ENCODE data around the gene PCDHB5. TPM values are rescaled to one million over a fixed set of nuclear protein-coding genes. Genes with fewer than 3 reads are reported as not detected.
A peak's percentile ranks its signal among the peaks of the same experiment; 100 is the strongest.
"Not testable (repeated sequence)": the region's sequence is repeated elsewhere in the genome, so short reads cannot be mapped to it uniquely, and the experiment has no call there.

Gene PCDHB5
- total RNA-seq, 4 donors from 2014 or later: 0.18 TPM; not detected in 3

- no peaks in the 10 kb centered on the region for H3K4me1 ChIP-seq
- no peak for TF ChIP-seq POLR2A (IDR thresholded peaks at IDR 0.05)
- no peak for TF ChIP-seq CTCF (IDR thresholded peaks at IDR 0.05)
- H3K9me3 ChIP-seq: peaks cover 0 to 27% (median 2%) of the 10 kb centered on the region in 4 donors
- no peak overlapping the region for H3K27ac ChIP-seq
- DNase-seq: no peak
- H3K4me3 ChIP-seq: no peak overlapping the region
- H3K27me3 ChIP-seq: no peaks in the 10 kb centered on the region
- no peaks in the 10 kb centered on the region for H3K36me3 ChIP-seq
Observed at GRCh38 chr5:141180313-141180712, 45.3 kb downstream of the PCDHB5 start.

DNA sequence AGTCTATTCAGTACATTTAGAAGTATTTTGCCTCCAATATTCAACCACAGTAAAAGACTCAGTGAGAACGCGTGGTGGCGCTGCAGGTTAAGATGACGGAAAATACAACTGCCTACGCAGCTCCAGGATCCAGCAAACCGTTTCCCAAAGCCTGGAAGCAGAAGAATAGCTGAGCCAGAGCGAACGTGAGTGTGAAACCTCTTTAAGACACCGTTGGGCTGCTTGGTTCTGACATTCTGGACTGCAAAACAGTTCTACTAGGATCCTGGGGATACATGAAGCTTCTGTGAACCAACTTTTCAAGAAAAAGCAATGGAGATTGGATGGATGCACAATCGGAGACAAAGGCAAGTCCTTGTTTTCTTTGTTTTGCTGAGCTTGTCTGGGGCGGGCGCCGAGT is 47.2 kb downstream of the PCDHB5 start, which contains the start of gene PCDHB16:
Gene PCDHB16, plus strand, starts transcription at position 140 of the 400 bp plus-strand sequence. Its CDS starts 173 bp downstream, at position 313.
- no peak for TF ChIP-seq CTCF (IDR thresholded peaks at IDR 0.05)
- no peak for TF ChIP-seq POLR2A (IDR thresholded peaks at IDR 0.05)
- H3K9me3 ChIP-seq: peaks cover 0 to 28% (median 2%) of the 10 kb centered on the region in 4 donors
- no peaks in the 10 kb centered on the region for H3K27me3 ChIP-seq
- H3K4me1 ChIP-seq: no peaks in the 10 kb centered on the region
- no peak for DNase-seq
- H3K36me3 ChIP-seq: no peaks in the 10 kb centered on the region
- H3K27ac ChIP-seq: no peak within 1 kb of the TSS
- peak within 1 kb of the TSS in 1 of 4 donors; percentile 19 for H3K4me3 ChIP-seq

GRCh38 chr5:141184117-141184855 is 49.3 kb downstream of the PCDHB5 start:
- not testable (repeated sequence) for H3K4me3 ChIP-seq, H3K27ac ChIP-seq

DNA sequence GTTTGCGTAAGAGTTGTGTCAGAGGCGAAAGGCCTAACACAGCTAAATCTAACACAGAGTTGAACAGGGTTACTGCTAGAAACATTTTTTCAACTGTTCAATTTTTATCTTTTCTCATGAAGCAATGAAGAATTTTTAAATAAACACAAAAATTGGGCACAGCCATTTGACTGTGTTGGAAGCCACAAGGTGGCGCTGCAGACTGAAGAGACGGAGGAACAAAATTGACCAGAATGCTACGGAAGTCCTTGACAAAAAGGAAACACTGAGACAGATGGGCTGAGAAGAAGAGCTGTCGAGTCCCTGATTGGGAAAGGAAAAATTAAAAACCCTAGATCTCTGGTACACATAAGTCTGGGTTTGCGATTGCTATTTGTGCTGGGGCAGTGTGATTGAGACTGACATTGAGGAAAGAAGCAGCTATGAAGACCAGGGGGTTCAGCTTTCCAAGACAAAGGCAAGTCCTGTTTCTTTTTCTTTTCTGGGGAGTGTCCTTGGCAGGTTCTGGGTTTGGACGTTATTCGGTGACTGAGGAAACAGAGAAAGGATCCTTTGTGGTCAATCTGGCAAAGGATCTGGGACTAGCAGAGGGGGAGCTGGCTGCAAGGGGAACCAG is 52.0 kb downstream of the PCDHB5 start, which contains the start of gene PCDHB9:
Gene PCDHB9, plus strand, starts transcription at position 265 of the 616 bp plus-strand sequence. Its CDS starts 158 bp downstream, at position 423.
- H3K9me3 ChIP-seq: peaks cover 0 to 19% (median 0%) of the 10 kb centered on the region in 4 donors
- TF ChIP-seq POLR2A (IDR thresholded peaks at IDR 0.05) (no peak), CTCF (IDR thresholded peaks at IDR 0.05) (peak in 3 of 6 experiments; percentile 8 to 18 (median 16))
- H3K36me3 ChIP-seq: no peaks in the 10 kb centered on the region
- H3K27ac ChIP-seq: no peak within 1 kb of the TSS
- DNase-seq: no peak
- no peaks in the 10 kb centered on the region for H3K4me1 ChIP-seq
- H3K4me3 ChIP-seq: no peak within 1 kb of the TSS
- no peaks in the 10 kb centered on the region for H3K27me3 ChIP-seq

More at GRCh38 chr5:141184117-141184855, 49.3 kb downstream of the PCDHB5 start:
- peaks cover 0 to 20% (median under 1%) of the 10 kb centered on the region in 4 donors for H3K9me3 ChIP-seq
- H3K4me1 ChIP-seq, DNase-seq, H3K36me3 ChIP-seq, H3K27me3 ChIP-seq: not testable (repeated sequence)

Other genes with a start within 250 kb of the PCDHB5 start
- 1 to 10 TPM in 1 of 4 donors, under 1 TPM in 1, not detected in 2; 0.54 to 2.5 TPM for gene PCDHAC1, start 208.9 kb upstream of the PCDHB5 start, total RNA-seq
- gene PCDHAC2, start 168.7 kb upstream of the PCDHB5 start, total RNA-seq: 1 to 10 TPM in 1 of 4 donors, under 1 TPM in 3; 0.18 to 1.7 (median 0.43) TPM
- not detected for gene PCDHB1, start 83.8 kb upstream of the PCDHB5 start, total RNA-seq
- gene PCDHB2, start 40.6 kb upstream of the PCDHB5 start, total RNA-seq: 1 to 10 TPM in 1 of 4 donors, under 1 TPM in 3; 0.35 to 1.3 (median 0.65) TPM
- gene PCDHB3, start 34.7 kb upstream of the PCDHB5 start, total RNA-seq: 1 to 10 TPM in 2 of 4 donors, under 1 TPM in 1, not detected in 1; 0.70 to 4.1 (median 1.1) TPM
- gene PCDHB4, start 13.4 kb upstream of the PCDHB5 start, total RNA-seq: 1 to 10 TPM in 2 of 4 donors, under 1 TPM in 1, not detected in 1; 0.80 to 6.6 (median 1.2) TPM
- gene PCDHB6, start 14.9 kb downstream of the PCDHB5 start, total RNA-seq: under 1 TPM in 1 of 4 donors, not detected in 3; 0.54 TPM
- gene PCDHB7, start 37.4 kb downstream of the PCDHB5 start, total RNA-seq: under 1 TPM in 2 of 4 donors, not detected in 2; 0.53 to 0.54 TPM
- not detected for gene PCDHB8, start 42.6 kb downstream of the PCDHB5 start, total RNA-seq
- 1 to 10 TPM in 1 of 4 donors, under 1 TPM in 2, not detected in 1; 0.35 to 5.8 (median 0.40) TPM for gene PCDHB16, start 47.2 kb downstream of the PCDHB5 start, total RNA-seq
- gene PCDHB9, start 52.0 kb downstream of the PCDHB5 start, total RNA-seq: 1 to 10 TPM in 1 of 4 donors, under 1 TPM in 3; 0.18 to 1.7 (median 0.39) TPM
- gene PCDHB10, start 57.1 kb downstream of the PCDHB5 start, total RNA-seq: under 1 TPM in 3 of 4 donors, not detected in 1; 0.54 to 0.83 (median 0.76) TPM
- 1 to 10 TPM in 1 of 4 donors, under 1 TPM in 1, not detected in 2; 0.27 to 2.8 TPM for gene PCDHB11, start 64.4 kb downstream of the PCDHB5 start, total RNA-seq
- 1 to 10 TPM in 1 of 4 donors, under 1 TPM in 3; 0.35 to 4.1 (median 0.88) TPM for gene PCDHB12, start 73.5 kb downstream of the PCDHB5 start, total RNA-seq
- under 1 TPM; 0.13 to 0.83 (median 0.32) TPM for gene PCDHB13, start 78.7 kb downstream of the PCDHB5 start, total RNA-seq
- 1 to 10 TPM in 1 of 4 donors, under 1 TPM in 2, not detected in 1; 0.19 to 1.1 (median 0.54) TPM for gene PCDHB14, start 88.1 kb downstream of the PCDHB5 start, total RNA-seq
- gene PCDHB15, start 110.2 kb downstream of the PCDHB5 start, total RNA-seq: under 1 TPM in 2 of 4 donors, not detected in 2; 0.27 to 0.35 TPM
- 1 to 10 TPM; 1.1 to 4.1 (median 2.9) TPM for gene SLC25A2, start 168.8 kb downstream of the PCDHB5 start, total RNA-seq
- gene TAF7, start 185.6 kb downstream of the PCDHB5 start, total RNA-seq: 10 to 100 TPM; 42.2 to 80.0 (median 47.5) TPM
- gene PCDHGA1, start 195.3 kb downstream of the PCDHB5 start, total RNA-seq: 1 to 10 TPM in 1 of 4 donors, not detected in 3; 1.7 TPM
- 1 to 10 TPM in 2 of 4 donors, under 1 TPM in 1, not detected in 1; 0.57 to 1.7 (median 1.1) TPM for gene PCDHGA2, start 203.6 kb downstream of the PCDHB5 start, total RNA-seq
- 1 to 10 TPM in 1 of 4 donors, under 1 TPM in 2, not detected in 1; 0.40 to 1.7 (median 0.76) TPM for gene PCDHGA3, start 208.6 kb downstream of the PCDHB5 start, total RNA-seq
- under 1 TPM in 3 of 4 donors, not detected in 1; 0.27 to 0.53 (median 0.47) TPM for gene PCDHGB1, start 214.9 kb downstream of the PCDHB5 start, total RNA-seq
- gene PCDHGA4, start 219.8 kb downstream of the PCDHB5 start, total RNA-seq: 1 to 10 TPM in 2 of 4 donors, under 1 TPM in 2; 0.27 to 3.3 (median 0.81) TPM
- 1 to 10 TPM; 1.2 to 5.8 (median 1.6) TPM for gene PCDHGB2, start 224.8 kb downstream of the PCDHB5 start, total RNA-seq
- gene PCDHGA5, start 229.0 kb downstream of the PCDHB5 start, total RNA-seq: 10 to 100 TPM in 1 of 4 donors, 1 to 10 TPM in 2, under 1 TPM in 1; 0.94 to 10.7 (median 1.7) TPM
- 1 to 10 TPM; 1.6 to 5.0 (median 2.0) TPM for gene PCDHGB3, start 235.0 kb downstream of the PCDHB5 start, total RNA-seq
- 1 to 10 TPM in 2 of 4 donors, under 1 TPM in 2; 0.70 to 4.1 (median 1.0) TPM for gene PCDHGA6, start 238.7 kb downstream of the PCDHB5 start, total RNA-seq
- 1 to 10 TPM in 2 of 4 donors, under 1 TPM in 2; 0.35 to 2.5 (median 0.95) TPM for gene PCDHGA7, start 247.5 kb downstream of the PCDHB5 start, total RNA-seq